GM19463 (cell line): ENCODE data around the gene CALCOCO1.
A peak's percentile ranks its signal among the peaks of the same experiment; 100 is the strongest.
"Not testable (repeated sequence)": the region's sequence is repeated elsewhere in the genome, so short reads cannot be mapped to it uniquely, and the experiment has no call there.

ENCODE experiments used
- ATAC-seq: cut with Tn5 transposase; IDR thresholded peaks from one replicate; pipeline ENCODE4 v1.9.1; 2021; ENCODE audit warnings: mild to moderate bottlenecking, moderate library complexity; ENCODE audit not compliant: unreplicated experiment

Gene CALCOCO1, protein sequence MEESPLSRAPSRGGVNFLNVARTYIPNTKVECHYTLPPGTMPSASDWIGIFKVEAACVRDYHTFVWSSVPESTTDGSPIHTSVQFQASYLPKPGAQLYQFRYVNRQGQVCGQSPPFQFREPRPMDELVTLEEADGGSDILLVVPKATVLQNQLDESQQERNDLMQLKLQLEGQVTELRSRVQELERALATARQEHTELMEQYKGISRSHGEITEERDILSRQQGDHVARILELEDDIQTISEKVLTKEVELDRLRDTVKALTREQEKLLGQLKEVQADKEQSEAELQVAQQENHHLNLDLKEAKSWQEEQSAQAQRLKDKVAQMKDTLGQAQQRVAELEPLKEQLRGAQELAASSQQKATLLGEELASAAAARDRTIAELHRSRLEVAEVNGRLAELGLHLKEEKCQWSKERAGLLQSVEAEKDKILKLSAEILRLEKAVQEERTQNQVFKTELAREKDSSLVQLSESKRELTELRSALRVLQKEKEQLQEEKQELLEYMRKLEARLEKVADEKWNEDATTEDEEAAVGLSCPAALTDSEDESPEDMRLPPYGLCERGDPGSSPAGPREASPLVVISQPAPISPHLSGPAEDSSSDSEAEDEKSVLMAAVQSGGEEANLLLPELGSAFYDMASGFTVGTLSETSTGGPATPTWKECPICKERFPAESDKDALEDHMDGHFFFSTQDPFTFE

DNA sequence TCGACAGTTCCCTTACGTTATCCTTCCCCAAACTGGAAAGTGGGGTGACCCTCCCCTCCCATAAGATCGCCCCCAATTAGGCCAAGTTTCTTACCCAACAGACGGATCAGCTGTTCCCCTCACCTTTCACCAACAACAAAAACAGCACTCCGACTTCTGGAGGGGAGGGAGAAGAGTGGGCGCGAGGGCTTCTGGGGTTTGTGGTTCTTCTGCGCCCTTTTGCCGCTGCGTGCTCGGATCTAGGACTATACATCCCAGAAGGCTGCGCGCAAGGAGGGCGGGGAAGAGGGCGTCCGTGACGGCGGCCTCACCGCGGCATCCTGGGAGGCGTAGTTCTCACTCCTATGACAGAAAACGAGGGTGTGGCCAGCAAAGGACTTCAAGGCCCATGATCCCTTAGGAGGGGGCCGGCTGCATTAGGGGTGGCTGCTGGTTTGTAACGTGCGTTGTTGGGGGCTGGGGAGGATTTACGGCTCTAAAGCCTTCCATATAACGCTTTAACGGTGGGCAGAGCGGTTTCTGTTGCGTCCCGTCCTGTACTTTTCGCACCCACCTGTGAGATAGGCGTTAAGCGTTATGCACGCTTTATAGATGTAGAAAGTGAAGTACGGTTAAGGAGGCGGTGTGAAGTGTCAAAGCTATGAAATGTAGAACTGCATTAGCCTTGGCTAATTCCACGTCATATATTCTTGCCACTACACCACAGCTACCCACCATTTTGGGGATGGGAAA is at the start of gene CALCOCO1:
CALCOCO1 (minus strand) TSS at position 143 of the 732 bp plus-strand sequence. CDS start 2,210 bp downstream, outside the sequence.
- ATAC-seq = peak; percentile 98

DNA sequence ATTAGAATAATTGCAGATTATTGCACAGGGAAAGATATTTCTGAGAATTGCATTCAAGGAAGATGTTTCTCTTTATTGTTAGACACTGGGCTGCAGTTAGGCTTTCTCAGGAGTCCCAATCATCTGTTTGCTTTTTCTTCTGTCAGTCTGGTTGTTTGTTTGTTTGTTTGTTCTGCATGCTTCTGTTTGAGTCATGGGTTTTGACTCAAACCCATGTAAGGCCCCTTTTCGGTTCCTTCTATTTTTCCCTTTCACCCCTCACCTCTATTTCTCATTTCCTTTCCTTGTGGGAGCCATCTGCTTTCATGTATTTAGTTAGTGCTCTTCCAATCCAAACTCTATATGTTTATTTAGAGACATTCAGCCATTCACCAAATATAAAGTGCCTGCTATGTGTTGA is 49.6 kb upstream of the CALCOCO1 start:
- no peak for ATAC-seq

DNA sequence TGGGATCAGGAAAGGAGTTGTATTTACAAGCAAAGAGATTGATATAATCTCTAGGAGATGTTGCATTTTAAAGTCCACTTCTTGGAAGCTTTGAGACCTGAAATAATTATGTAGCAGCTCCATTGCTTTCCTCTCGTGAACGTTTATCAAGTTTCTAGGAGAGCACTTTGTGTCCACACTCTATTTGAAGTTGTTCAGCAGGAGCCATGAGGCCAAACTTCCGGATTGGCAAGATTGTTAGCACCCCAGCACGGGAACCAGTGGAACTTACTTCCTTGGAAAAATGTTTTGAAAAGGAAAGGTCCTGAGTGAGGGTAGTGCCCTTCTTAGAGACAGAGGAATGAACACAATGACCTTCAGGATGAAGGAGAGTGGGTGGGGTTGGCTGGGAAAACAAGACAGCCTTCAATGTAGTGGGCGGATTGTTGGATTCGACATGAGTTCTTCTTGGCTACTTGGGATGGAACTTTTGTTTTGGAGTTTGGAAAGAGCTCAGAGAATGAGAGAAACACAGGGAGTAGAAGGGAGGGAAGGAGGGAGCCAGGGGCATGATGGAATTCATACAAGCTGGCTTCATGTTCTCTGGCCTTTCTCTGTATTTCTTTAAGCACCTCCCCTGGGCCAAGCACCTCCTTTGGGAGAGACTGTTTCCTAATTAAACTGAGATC is 48.4 kb upstream of the CALCOCO1 start:
- no peak for ATAC-seq

DNA sequence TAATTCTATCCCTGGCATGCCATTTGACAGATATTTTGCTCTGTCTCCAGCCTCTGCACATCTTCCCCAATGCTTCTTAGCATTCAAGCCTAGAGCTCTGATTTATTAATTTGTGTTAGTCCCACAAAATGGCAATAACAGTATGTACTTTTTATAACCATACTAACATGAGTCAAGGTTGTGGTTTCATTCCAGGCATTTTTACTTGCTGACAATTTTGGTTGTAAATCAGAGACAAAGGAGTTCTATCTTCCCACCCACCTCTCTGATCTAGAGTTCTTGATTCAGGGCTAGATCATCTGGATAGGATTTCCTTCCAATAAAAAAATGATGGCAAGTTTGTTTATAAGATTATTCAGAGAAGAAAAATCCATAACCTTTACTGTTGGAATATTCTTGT is 43.0 kb upstream of the CALCOCO1 start:
- ATAC-seq = no peak

DNA sequence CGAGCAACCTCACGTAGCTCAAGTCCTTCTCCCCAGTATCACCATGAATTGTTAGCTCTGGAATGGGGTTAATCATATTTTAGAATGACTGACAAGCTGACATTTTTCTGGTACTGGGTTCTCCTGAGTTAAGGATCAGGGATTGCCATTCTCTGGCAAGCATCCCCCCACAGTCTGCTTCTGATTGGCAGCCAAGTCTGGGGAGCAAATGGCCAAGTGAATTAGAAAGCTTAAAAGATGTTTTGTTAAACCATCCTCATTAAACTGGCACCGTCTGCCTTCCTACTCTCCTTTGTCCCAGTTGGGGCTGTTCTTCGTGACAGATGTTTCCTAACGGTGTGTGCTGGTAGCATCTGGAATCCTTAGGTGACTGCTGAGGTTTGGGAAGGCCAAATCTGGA is 41.7 kb upstream of the CALCOCO1 start:
- no peak for ATAC-seq

DNA sequence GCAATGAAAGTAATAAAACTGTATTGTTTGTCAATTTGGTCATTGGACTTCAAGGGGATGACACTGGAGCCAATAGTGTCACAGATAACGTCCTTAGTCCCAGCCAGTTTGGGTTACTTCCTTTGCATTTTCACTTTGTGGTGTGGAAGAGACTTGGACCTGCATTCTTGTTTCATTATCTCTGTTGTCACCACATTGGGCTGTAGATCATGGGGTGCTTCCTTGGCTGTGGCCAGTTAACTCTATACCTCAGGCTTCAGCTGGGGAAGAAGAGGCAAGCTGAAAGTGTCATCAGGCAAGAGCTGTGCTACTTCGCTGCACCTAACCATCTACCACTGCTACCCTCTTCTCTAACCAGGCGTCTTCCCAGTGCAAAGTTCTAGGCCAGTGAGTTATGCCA is 39.6 kb upstream of the CALCOCO1 start:
- no peak for ATAC-seq

DNA sequence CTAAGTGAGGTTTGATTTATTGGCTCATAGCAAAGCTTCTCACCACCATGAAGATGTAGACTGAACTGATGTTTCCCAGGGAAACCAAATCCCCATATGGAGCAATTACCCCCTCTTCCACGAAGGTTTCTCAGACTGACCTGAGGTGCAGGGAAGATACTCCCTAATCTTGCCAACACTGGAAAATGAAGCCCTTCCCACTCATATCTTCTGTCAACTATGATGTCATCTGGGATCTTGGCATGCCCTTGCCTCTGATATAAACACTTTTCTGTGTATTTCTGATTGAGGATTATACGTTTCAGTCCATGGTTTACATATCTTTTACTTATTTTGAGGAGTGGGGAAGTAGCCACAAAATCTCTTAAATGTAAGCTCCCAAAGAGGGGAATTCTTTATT is 38.6 kb upstream of the CALCOCO1 start:
- ATAC-seq = no peak

DNA sequence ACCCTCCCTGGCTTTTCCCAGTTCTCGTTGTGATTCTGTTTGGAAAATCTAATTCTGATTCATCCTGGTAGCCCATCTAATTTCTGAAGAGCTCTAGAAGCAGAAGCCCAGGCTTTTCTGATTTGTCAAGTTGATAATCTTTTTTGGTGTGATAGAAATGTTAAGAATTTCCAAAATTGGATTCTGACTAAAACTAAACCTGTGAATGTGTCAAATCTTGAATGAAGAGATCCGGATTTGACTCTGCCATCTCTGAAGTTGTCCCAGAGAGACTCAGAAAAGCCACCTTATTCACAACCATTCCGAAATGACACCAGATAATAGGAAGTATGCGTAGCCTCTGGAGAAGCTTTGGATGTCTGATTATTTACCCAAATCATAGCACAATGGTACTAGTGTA is 37.4 kb upstream of the CALCOCO1 start:
- ATAC-seq = no peak

DNA sequence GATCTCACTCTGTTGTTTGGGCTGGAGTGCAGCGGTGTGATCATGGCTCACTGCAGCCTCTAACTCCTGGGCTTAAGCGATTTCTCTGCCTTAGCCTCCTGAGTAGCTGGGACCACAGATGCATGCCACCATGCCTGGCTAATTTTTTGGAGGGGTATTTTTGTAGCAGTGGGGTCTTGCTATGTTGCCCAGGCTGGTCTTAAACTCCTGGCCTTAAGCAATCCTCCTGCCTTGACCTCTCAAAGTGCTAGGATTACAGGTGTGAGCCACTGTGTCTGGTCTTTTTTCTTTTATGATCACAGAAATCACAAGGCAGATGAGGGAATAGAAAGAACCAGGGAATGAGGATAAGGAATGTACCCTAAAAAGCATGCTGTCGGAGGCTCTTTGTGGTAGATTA is 35.5 kb upstream of the CALCOCO1 start:
- not testable (repeated sequence) for ATAC-seq

DNA sequence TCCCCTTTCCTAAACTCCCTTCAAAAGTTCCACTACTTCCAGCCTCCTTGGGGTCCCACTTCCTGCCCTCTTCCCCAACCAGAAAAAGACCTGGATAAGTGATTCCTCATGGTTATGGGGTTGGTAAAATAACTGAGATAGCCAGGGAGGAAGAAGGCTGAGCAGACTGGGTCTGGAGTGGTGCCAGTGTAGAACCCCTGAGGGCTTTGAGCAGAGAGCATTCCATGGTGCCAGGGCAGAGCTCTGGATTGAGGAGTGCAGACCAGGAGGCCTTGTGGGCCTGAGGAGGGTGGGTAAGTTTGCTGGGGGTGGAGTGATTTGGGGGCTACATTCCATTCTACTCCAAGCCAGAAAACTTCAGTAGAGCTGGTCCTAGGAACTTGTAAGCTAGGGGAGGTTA is 34.1 kb upstream of the CALCOCO1 start:
- no peak for ATAC-seq

DNA sequence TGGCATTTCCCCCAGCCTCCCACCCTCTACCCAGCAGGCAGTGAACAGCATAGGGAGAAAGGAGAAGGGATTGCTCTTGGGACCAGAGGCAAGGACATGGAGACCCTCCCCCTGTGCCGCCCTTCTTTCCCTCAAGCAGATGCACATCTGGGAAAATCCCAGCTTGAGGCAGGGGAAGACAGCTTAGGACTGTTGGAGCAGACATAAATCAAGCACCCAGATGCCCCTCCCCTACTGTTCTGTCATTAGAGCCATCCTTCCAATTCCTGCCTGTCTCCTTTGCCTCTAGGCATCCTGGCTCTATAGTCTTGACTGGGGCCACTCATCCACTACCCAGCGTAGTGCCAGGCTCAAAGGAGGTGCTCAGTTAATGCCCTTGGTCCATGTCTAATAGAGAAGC is 32.0 kb upstream of the CALCOCO1 start:
- ATAC-seq = no peak

DNA sequence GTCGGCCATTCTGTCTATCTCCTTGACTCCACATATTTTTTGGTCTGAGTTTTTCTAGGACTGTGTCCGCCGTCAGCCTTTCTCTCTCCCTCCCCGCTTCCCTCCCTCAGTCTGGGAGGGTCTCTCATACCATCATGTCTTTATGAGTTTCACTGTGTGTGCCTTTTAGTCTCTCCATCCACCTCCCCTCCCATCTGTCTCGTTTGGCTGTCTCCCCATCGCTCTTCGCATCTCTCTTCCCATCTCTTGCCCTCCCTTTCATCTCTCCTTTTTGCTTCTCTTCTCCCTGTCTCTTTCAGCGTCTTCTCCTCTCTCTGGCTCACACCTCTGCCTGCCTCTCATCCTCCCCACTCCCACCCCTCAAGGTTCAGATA is 31.5 kb upstream of the CALCOCO1 start:
- no peak for ATAC-seq

DNA sequence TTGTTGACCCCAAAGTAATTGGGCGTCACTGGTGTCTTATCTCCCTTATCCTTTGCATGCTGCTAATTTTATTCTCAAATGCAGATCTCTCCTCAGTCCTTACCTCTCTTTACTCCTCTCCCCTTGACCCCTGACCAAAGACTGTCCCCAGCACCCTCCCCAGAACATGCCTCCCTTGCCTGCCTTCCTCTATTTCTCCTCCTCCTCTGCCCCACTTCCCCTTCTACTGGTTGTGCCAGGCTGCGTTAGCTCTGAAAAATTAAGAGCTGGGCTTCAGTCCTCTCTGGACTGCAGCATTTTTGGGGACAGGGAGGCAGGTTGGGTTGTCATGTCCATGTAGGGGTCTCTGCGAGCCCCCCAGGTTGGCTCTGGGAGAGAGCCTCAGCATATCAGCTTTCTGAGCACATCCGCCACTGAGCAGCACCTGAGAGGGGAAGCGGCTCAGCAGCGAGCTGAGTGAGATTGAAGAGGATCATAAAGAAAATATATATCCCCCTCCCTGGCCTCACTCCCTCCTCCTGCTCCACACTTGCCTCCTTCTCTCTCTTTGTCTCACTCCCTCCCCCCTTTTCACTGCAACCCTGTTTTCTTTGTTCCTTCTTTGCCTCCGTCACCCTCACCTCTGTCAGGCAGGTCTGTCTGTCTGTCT is 31.0 kb upstream of the CALCOCO1 start:
- ATAC-seq = no peak

DNA sequence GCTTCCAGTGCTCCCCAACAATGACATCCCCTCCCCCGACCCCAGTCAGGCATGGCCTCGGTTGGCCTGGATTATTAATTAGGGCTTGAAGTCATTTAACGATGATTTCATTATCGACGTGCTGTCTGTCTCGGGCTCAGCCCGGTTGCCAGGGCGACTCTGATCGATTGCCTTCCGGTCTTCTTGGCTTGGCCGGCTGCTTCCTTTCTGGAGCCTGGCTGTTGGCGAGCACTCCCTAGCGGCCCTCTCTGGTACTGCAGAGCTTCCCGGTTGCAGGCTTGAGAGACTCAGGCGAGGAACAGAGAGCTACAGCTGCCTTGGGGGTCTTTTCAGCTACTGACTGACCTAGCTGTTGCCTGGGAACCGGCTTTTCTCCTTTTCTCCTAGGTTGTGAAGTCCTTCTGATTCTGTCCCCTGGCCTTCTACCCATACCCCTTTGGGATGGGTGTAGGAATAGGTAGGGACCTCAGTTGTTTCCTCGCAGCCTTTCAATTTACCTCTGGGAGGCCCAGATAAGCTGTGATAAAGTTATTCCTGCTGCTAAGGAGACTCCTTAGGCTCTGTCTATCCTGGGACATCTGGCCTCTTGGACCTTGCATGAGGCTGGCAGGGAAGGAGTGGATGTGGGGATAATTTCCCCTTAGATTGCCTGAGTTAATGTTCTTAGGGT is 30.0 kb upstream of the CALCOCO1 start:
- peak; percentile 68 for ATAC-seq

DNA sequence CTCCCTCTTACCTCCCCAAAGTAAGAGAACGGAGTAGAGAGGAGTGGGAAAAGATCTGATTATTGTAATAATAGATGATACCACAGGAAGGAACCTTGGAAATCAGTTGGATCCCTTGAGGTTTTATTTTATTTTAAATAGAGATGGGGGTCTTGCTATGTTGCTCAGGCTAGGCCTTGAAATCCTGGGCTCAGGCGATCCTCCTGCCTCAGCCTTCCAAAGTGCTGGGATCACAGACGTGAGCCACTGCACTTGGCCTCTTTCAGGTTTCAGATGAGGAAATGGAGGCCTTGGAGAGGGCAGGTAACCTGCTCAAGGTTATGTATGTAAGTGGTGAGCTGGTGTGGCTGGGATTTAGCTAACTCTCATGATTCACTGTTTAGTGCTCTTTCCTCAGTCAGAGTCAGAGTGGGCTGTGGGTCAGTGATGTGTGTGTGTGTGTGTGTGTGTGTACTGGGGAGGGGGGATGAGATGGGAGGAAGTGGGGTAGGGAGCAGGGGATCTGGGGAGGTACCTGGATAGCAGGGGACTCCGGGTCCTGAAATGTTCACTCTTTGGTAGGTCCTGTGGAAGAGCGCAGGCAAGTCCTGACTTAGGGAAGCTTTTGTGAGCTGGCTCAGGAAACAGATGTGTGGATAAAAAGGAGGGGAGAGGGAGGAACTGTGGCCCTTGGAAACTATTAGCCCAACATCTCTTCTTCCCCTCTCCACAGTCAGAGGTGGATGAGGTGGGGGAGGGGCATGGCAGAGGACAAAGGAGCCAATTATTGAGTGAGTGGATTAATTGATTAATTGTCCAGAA is 29.2 kb upstream of the CALCOCO1 start:
- ATAC-seq = no peak

DNA sequence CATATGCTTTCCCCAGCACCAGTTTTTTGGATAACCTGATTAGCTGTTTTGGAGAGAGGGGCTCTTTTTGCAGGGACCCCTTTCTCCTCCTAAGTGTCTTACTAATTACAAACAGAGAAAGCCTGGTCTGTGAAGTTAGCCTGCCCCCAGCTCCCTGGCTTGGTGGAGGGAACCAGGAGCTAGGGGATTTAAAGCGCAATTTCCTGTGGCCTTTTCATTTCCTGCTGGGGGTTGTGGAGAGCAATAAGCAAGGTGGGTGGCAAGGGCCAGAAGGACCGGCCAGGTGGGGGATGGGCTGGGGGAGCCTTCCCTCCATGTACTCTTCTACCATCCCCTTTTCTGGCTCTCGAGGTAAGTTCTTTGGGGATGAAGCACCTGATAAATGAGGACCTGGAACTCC is 28.6 kb upstream of the CALCOCO1 start:
- ATAC-seq = no peak

DNA sequence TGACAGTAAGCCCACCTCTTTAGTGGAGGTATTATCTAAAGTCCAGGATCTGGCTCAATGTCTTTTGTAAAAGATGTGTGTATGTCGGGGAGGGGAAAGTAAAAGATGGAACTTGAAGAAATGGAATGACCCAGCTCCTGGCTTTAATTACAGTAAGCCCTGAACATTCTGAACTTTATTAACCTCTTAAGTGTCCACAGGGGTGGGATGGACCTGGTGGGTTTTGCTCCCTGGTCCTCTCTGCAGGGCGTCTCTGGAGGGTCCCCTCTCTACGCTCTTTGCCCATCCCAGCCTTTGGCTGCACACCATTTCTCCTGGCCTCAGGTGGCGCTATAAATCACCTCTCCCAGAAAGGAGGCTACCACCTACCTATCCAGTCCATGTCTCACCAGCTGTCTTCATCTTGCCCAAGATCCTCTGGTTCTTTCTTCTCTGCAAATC is 28.2 kb upstream of the CALCOCO1 start:
- ATAC-seq = no peak

DNA sequence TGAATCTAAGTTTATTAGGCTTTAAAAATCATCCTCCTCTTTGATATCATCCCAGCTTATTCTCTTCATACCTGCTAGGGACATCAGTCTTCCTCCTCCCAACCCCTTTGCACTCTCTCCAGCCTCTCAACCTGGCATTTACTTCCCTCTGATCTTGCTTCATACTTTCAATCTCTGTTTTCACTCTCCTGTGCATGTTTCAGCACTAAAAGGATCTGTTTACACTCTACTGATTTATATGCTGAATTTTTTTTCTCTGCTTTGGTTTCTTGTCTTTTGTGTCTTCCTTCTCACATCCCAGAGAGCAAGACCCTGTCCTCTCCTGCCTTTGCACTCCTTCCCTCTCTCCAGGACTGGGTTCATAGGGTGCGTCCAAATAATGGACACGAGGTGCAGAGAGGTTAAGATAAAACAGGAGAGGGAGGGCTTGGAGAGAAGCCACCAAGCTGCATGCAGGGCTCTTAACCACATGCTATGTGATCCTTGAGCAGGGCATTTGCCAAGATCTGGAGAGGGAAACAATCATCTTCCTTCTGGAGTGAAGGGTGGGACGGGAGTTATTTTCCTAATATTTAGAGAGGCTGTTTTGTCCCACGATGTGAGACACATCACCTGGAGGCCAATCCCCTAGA is 27.5 kb upstream of the CALCOCO1 start:
- no peak for ATAC-seq

DNA sequence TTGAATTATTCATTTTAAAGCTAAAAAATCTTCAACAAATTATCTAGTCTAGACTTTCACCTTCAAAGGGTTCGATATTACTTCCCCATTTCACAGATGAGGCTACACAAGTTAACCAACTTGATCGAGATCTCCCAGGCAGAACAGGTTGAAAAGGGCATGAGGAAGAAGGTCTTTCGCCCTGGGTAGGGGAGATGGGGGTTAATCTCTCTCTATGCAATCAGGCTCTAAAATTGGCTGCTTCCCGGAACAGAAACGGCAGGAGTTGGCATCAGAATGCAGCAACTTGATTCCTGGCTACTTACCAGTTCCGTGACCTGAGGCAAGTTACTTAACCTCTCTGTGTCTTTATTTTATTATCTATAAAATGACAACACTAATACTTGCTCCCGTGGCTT is 26.9 kb upstream of the CALCOCO1 start:
- no peak for ATAC-seq
